ENCODE data around the gene SLC26A11.
"Not testable (repeated sequence)": the region's sequence is repeated elsewhere in the genome, so short reads cannot be mapped to it uniquely, and the experiment has no call there.

Gene SLC26A11

DNA sequence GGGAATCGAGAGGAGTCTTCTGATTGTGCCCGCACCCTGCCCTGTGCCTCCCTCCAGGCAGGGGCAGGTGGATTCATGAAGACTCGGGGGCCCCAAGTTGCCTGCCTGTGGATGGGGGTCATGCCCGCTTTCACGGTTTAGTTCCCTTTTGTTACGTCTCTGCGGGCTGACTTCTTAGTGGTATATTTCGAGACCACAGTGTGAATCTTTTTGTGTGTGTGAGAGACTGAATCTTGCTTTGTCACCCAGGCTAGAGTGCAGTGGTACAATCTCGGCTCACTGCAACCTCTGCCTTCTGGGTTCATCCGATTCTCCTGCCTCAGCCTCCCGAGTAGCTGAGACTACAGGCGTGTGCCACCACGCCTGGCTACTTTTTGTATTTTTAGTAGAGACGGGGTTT lies 22.3 kb downstream of the SLC26A11 start:
- Histone ChIP-seq H4K91ac (ENCODE audit: low read length) (no peak overlapping the region), H3K27ac (ENCODE audit: low read length, poor library complexity, severe bottlenecking) (no peak overlapping the region), H3K18ac (ENCODE audit: low read depth in 1 of 2, low read length in 2 of 2) (no peak overlapping the region), H3K14ac (ENCODE audit: low read length in 2 of 2) (no peak overlapping the region), H2AFZ (ENCODE audit: low read depth, low read length) (no peak overlapping the region), H3K4me2 (ENCODE audit: low read length, poor library complexity, severe bottlenecking) (no peak overlapping the region), H4K8ac (ENCODE audit: low read length) (no peak overlapping the region), H3K9ac (ENCODE audit: low read length) (no peak overlapping the region), H3K23ac (ENCODE audit: low read length in 2 of 2) (no peak overlapping the region), H3K4me1 (ENCODE audit: control insufficient read depth, insufficient read depth, low read depth, low read length) (peaks cover 6% of the 10 kb centered on the region), H2BK12ac (ENCODE audit: low read length in 2 of 2) (no peak overlapping the region), H3K4me3 (ENCODE audit: insufficient read depth in 1 of 2, low read depth in 1 of 2, low read length in 2 of 2) (no peak overlapping the region), H2BK5ac (ENCODE audit: low read depth, low read length, poor library complexity, severe bottlenecking) (no peak overlapping the region), H3K27me3 (ENCODE audit: control insufficient read depth in 1 of 2, insufficient read depth in 1 of 2, low read length in 2 of 2) (no peaks in the 10 kb centered on the region), H3K79me1 (replicated peaks; ENCODE audit: low read length, poor library complexity, severe bottlenecking) (no peaks in the 10 kb centered on the region), H2AK5ac (ENCODE audit: low read length, severe bottlenecking) (no peak overlapping the region), H3K4ac (ENCODE audit: low read depth in 1 of 2, low read length in 2 of 2) (no peak overlapping the region), H2BK15ac (ENCODE audit: low read depth, poor library complexity, severe bottlenecking) (no peak overlapping the region), H3K36me3 (ENCODE audit: control insufficient read depth in 1 of 2, insufficient read depth in 2 of 2, low read depth in 1 of 2, low read length in 2 of 2) (peaks cover 63 to 66% of the 10 kb centered on the region in 2 experiments), H2BK120ac (ENCODE audit: low read depth, low read length) (no peak overlapping the region), H3K9me3 (ENCODE audit: control insufficient read depth, low read length) (no peaks in the 10 kb centered on the region)
- DNase-seq = no peak
- 84% methylated on average over 14 of the region's 14 CpGs for WGBS

GRCh38 chr17:80243526-80244433 lies 23.6 kb downstream of the SLC26A11 start:
- Histone ChIP-seq H3K4me2 (ENCODE audit: low read length, poor library complexity, severe bottlenecking) (no peak overlapping the region), H3K4ac (ENCODE audit: low read depth in 1 of 2, low read length in 2 of 2) (no peak overlapping the region), H3K4me3 (ENCODE audit: insufficient read depth in 1 of 2, low read depth in 1 of 2, low read length in 2 of 2) (no peak overlapping the region), H2BK15ac (ENCODE audit: low read depth, poor library complexity, severe bottlenecking) (no peak overlapping the region), H2AFZ (ENCODE audit: low read depth, low read length) (no peak overlapping the region), H2AK5ac (ENCODE audit: low read length, severe bottlenecking) (no peak overlapping the region), H3K9me3 (ENCODE audit: control insufficient read depth, low read length) (no peaks in the 10 kb centered on the region), H4K8ac (ENCODE audit: low read length) (no peak overlapping the region), H4K91ac (ENCODE audit: low read length) (no peak overlapping the region), H3K27ac (ENCODE audit: low read length, poor library complexity, severe bottlenecking) (no peak overlapping the region), H3K14ac (ENCODE audit: low read length in 2 of 2) (no peak overlapping the region), H3K18ac (ENCODE audit: low read depth in 1 of 2, low read length in 2 of 2) (no peak overlapping the region), H2BK5ac (ENCODE audit: low read depth, low read length, poor library complexity, severe bottlenecking) (no peak overlapping the region), H3K4me1 (ENCODE audit: control insufficient read depth, insufficient read depth, low read depth, low read length) (peaks cover 8% of the 10 kb centered on the region), H2BK120ac (ENCODE audit: low read depth, low read length) (no peak overlapping the region), H3K27me3 (ENCODE audit: control insufficient read depth in 1 of 2, insufficient read depth in 1 of 2, low read length in 2 of 2) (no peaks in the 10 kb centered on the region), H3K36me3 (ENCODE audit: control insufficient read depth in 1 of 2, insufficient read depth in 2 of 2, low read depth in 1 of 2, low read length in 2 of 2) (peaks cover 63 to 65% of the 10 kb centered on the region in 2 experiments), H3K9ac (ENCODE audit: low read length) (no peak overlapping the region), H3K23ac (ENCODE audit: low read length in 2 of 2) (no peak overlapping the region), H2BK12ac (ENCODE audit: low read length in 2 of 2) (no peak overlapping the region), H3K79me1 (replicated peaks; ENCODE audit: low read length, poor library complexity, severe bottlenecking) (no peaks in the 10 kb centered on the region)
- no peak for DNase-seq
- 99% methylated on average over 26 of the region's 26 CpGs for WGBS

GRCh38 chr17:80244448-80244847 lies 24.2 kb downstream of the SLC26A11 start:
- not testable (repeated sequence) for H4K8ac ChIP-seq (ENCODE audit: low read length); H3K4me2 ChIP-seq (ENCODE audit: low read length, poor library complexity, severe bottlenecking); H3K4me3 ChIP-seq (ENCODE audit: insufficient read depth in 1 of 2, low read depth in 1 of 2, low read length in 2 of 2); H2BK120ac ChIP-seq (ENCODE audit: low read depth, low read length); H3K27me3 ChIP-seq (ENCODE audit: control insufficient read depth in 1 of 2, insufficient read depth in 1 of 2, low read length in 2 of 2); H3K18ac ChIP-seq (ENCODE audit: low read depth in 1 of 2, low read length in 2 of 2); H2BK12ac ChIP-seq (ENCODE audit: low read length in 2 of 2); H2AK5ac ChIP-seq (ENCODE audit: low read length, severe bottlenecking); H2BK5ac ChIP-seq (ENCODE audit: low read depth, low read length, poor library complexity, severe bottlenecking); H3K27ac ChIP-seq (ENCODE audit: low read length, poor library complexity, severe bottlenecking); H3K9ac ChIP-seq (ENCODE audit: low read length); H2AFZ ChIP-seq (ENCODE audit: low read depth, low read length); H3K4ac ChIP-seq (ENCODE audit: low read depth in 1 of 2, low read length in 2 of 2); H3K79me1 ChIP-seq (replicated peaks; ENCODE audit: low read length, poor library complexity, severe bottlenecking); H3K4me1 ChIP-seq (ENCODE audit: control insufficient read depth, insufficient read depth, low read depth, low read length); H4K91ac ChIP-seq (ENCODE audit: low read length); H2BK15ac ChIP-seq (ENCODE audit: low read depth, poor library complexity, severe bottlenecking); H3K14ac ChIP-seq (ENCODE audit: low read length in 2 of 2); H3K23ac ChIP-seq (ENCODE audit: low read length in 2 of 2); DNase-seq; H3K9me3 ChIP-seq (ENCODE audit: control insufficient read depth, low read length)
- WGBS = 98% methylated on average over 5 of the region's 6 CpGs
- peaks cover 70 to 72% of the 10 kb centered on the region in 2 experiments for H3K36me3 ChIP-seq (ENCODE audit: control insufficient read depth in 1 of 2, insufficient read depth in 2 of 2, low read depth in 1 of 2, low read length in 2 of 2)

GRCh38 chr17:80244871-80245509 lies 24.8 kb downstream of the SLC26A11 start:
- Histone ChIP-seq H3K27ac (ENCODE audit: low read length, poor library complexity, severe bottlenecking) (no peak overlapping the region), H2AFZ (ENCODE audit: low read depth, low read length) (no peak overlapping the region), H3K27me3 (ENCODE audit: control insufficient read depth in 1 of 2, insufficient read depth in 1 of 2, low read length in 2 of 2) (no peaks in the 10 kb centered on the region), H4K8ac (ENCODE audit: low read length) (no peak overlapping the region), H3K4me1 (ENCODE audit: control insufficient read depth, insufficient read depth, low read depth, low read length) (peaks cover 8% of the 10 kb centered on the region), H2BK5ac (ENCODE audit: low read depth, low read length, poor library complexity, severe bottlenecking) (no peak overlapping the region), H3K9me3 (ENCODE audit: control insufficient read depth, low read length) (no peaks in the 10 kb centered on the region), H3K18ac (ENCODE audit: low read depth in 1 of 2, low read length in 2 of 2) (no peak overlapping the region), H2AK5ac (ENCODE audit: low read length, severe bottlenecking) (no peak overlapping the region), H2BK120ac (ENCODE audit: low read depth, low read length) (no peak overlapping the region), H3K23ac (ENCODE audit: low read length in 2 of 2) (no peak overlapping the region), H3K4me2 (ENCODE audit: low read length, poor library complexity, severe bottlenecking) (no peak overlapping the region), H3K14ac (ENCODE audit: low read length in 2 of 2) (no peak overlapping the region), H3K4ac (ENCODE audit: low read depth in 1 of 2, low read length in 2 of 2) (no peak overlapping the region), H4K91ac (ENCODE audit: low read length) (no peak overlapping the region), H2BK12ac (ENCODE audit: low read length in 2 of 2) (no peak overlapping the region), H3K79me1 (replicated peaks; ENCODE audit: low read length, poor library complexity, severe bottlenecking) (no peaks in the 10 kb centered on the region), H3K9ac (ENCODE audit: low read length) (no peak overlapping the region), H3K4me3 (ENCODE audit: insufficient read depth in 1 of 2, low read depth in 1 of 2, low read length in 2 of 2) (no peak overlapping the region), H2BK15ac (ENCODE audit: low read depth, poor library complexity, severe bottlenecking) (no peak overlapping the region), H3K36me3 (ENCODE audit: control insufficient read depth in 1 of 2, insufficient read depth in 2 of 2, low read depth in 1 of 2, low read length in 2 of 2) (peaks cover 71 to 73% of the 10 kb centered on the region in 2 experiments)
- DNase-seq = no peak
- 94% methylated on average over 22 of the region's 22 CpGs for WGBS
